ENCODE results near the gene CIDEB. TPM values are rescaled to one million over a fixed set of nuclear protein-coding genes. Genes with fewer than 3 reads are reported as not detected.

CIDEB gene
- total RNA-seq, 1 experiment from 2014 or later = not detected

- Histone ChIP-seq H3K4me3 (no peak overlapping the region), H3K36me3 (no peaks in the 10 kb centered on the region), H3K27me3 (no peaks in the 10 kb centered on the region), H3K9me3 (no peaks in the 10 kb centered on the region)
- no peak for DNase-seq
These were observed 13.6 kb upstream of the CIDEB start for GRCh38 chr14:24321212-24321975.

GRCh38 chr14:24317141-24317928 lies 9.6 kb upstream of the CIDEB start:
- H3K9me3 ChIP-seq = no peaks in the 10 kb centered on the region
- DNase-seq = peak; percentile 23
- H3K36me3 ChIP-seq = no peaks in the 10 kb centered on the region
- H3K4me3 ChIP-seq = no peak overlapping the region
- no peaks in the 10 kb centered on the region for H3K27me3 ChIP-seq

GRCh38 chr14:24316597-24316950 lies 8.8 kb upstream of the CIDEB start:
- no peak for DNase-seq
- Histone ChIP-seq H3K27me3 (no peaks in the 10 kb centered on the region), H3K4me3 (no peak overlapping the region), H3K9me3 (no peaks in the 10 kb centered on the region), H3K36me3 (no peaks in the 10 kb centered on the region)

- H3K36me3 ChIP-seq = no peaks in the 10 kb centered on the region
- no peaks in the 10 kb centered on the region for H3K9me3 ChIP-seq
- no peak overlapping the region for H3K4me3 ChIP-seq
- H3K27me3 ChIP-seq = no peaks in the 10 kb centered on the region
- no peak for DNase-seq
These were observed 8.2 kb upstream of the CIDEB start for GRCh38 chr14:24315807-24316596.

- no peaks in the 10 kb centered on the region for H3K9me3 ChIP-seq
- no peaks in the 10 kb centered on the region for H3K36me3 ChIP-seq
- H3K4me3 ChIP-seq = no peak overlapping the region
- DNase-seq = no peak
- H3K27me3 ChIP-seq = no peaks in the 10 kb centered on the region
These were observed 7.5 kb upstream of the CIDEB start for GRCh38 chr14:24315243-24315806.

GRCh38 chr14:24314377-24315193 lies 6.8 kb upstream of the CIDEB start:
- no peak for DNase-seq
- Histone ChIP-seq H3K4me3 (no peak overlapping the region), H3K27me3 (no peaks in the 10 kb centered on the region), H3K36me3 (no peaks in the 10 kb centered on the region), H3K9me3 (no peaks in the 10 kb centered on the region)

GRCh38 chr14:24313913-24314312 lies 6.1 kb upstream of the CIDEB start:
- H3K36me3 ChIP-seq = peaks cover under 1% of the 10 kb centered on the region; the same call in 1 of the 2 replicates
- no peaks in the 10 kb centered on the region for H3K27me3 ChIP-seq
- DNase-seq = no peak
- H3K9me3 ChIP-seq = no peaks in the 10 kb centered on the region
- H3K4me3 ChIP-seq = no peak overlapping the region

GRCh38 chr14:24312736-24313507 lies 5.1 kb upstream of the CIDEB start:
- H3K4me3 ChIP-seq = no peak overlapping the region
- peaks cover 2% of the 10 kb centered on the region; the same call in 1 of the 2 replicates for H3K36me3 ChIP-seq
- DNase-seq = no peak
- H3K27me3 ChIP-seq = no peaks in the 10 kb centered on the region
- H3K9me3 ChIP-seq = no peaks in the 10 kb centered on the region

- peaks cover 2% of the 10 kb centered on the region; the same call in 1 of the 2 replicates for H3K36me3 ChIP-seq
- DNase-seq = no peak
- no peaks in the 10 kb centered on the region for H3K27me3 ChIP-seq
- no peak overlapping the region for H3K4me3 ChIP-seq
- no peaks in the 10 kb centered on the region for H3K9me3 ChIP-seq
These were observed 4.2 kb upstream of the CIDEB start for GRCh38 chr14:24311837-24312615.

GRCh38 chr14:24310646-24311604 lies 3.1 kb upstream of the CIDEB start, which contains the start of gene LTB4R:
LTB4R (plus strand) TSS chr14:24311502; CDS start chr14:24315652, 4,150 bp downstream.
- Histone ChIP-seq H3K9me3 (no peaks in the 10 kb centered on the region), H3K36me3 (peaks cover 2% of the 10 kb centered on the region; the same call in 1 of the 2 replicates), H3K4me3 (no peak within 1 kb of the TSS), H3K27me3 (no peaks in the 10 kb centered on the region)
- DNase-seq = no peak

- no peaks in the 10 kb centered on the region for H3K9me3 ChIP-seq
- no peak overlapping the region for H3K4me3 ChIP-seq
- peaks cover 2% of the 10 kb centered on the region; the same call in 1 of the 2 replicates for H3K36me3 ChIP-seq
- DNase-seq = no peak
- H3K27me3 ChIP-seq = no peaks in the 10 kb centered on the region
These were observed 2.5 kb upstream of the CIDEB start for GRCh38 chr14:24310265-24310645.

- Histone ChIP-seq H3K27me3 (no peaks in the 10 kb centered on the region), H3K9me3 (no peaks in the 10 kb centered on the region), H3K4me3 (no peak within 1 kb of the TSS), H3K36me3 (peaks cover 2% of the 10 kb centered on the region; the same call in 1 of the 2 replicates)
- no peak for DNase-seq
These were observed 1.9 kb upstream of the CIDEB start, which contains the start of gene LTB4R2 for GRCh38 chr14:24309538-24310264. LTB4R2 (plus strand) TSS chr14:24310140; CDS start chr14:24310665, 525 bp downstream.

Measured in MG63 (cell line).